ENCODE measurements around the gene TNXB. TPM values are rescaled to one million over a fixed set of nuclear protein-coding genes. Genes with fewer than 3 reads are reported as not detected.

TNXB gene
- 3.6 and 10.4 TPM in 2 replicates for total RNA-seq

GRCh38 chr6:32109114-32109764 is at the start of gene TNXB:
TSS of gene TNXB (minus strand) at chr6:32109338. CDS start at chr6:32098198, 11,140 bp downstream.

GRCh38 chr6:32153564-32154513 is 44.7 kb upstream of the TNXB start, which contains the start of gene PPT2:
TSS of gene PPT2 (plus strand) at chr6:32154141. CDS start at chr6:32154595, 454 bp downstream.

GRCh38 chr6:32151863-32152768 is 43.0 kb upstream of the TNXB start, which contains the start of gene PRRT1:
TSS of gene PRRT1 (minus strand) at chr6:32151939. CDS start at chr6:32151827, 112 bp downstream.

GRCh38 chr6:32127717-32128592 is 18.8 kb upstream of the TNXB start, which contains the start of gene ATF6B:
TSS of gene ATF6B (minus strand) at chr6:32128246. CDS start at chr6:32128207, 39 bp downstream.

GRCh38 chr6:32037598-32038524 is 71.3 kb downstream of the TNXB start, which contains the start of gene CYP21A2:
TSS of gene CYP21A2 (plus strand) at chr6:32038415. CDS start at chr6:32038423, 8 bp downstream.

GRCh38 chr6:32014547-32014946 is 94.6 kb downstream of the TNXB start, which contains the start of gene C4B:
TSS of gene C4B (plus strand) at chr6:32014795. CDS start at chr6:32014846, 51 bp downstream.

Other genes with a start within 250 kb of the TNXB start
- 51.4 and 93.9 TPM in 2 replicates for gene NEU1, start 246.5 kb downstream of the TNXB start, total RNA-seq
- gene SLC44A4, start 230.3 kb downstream of the TNXB start, total RNA-seq, result not detected in 2 replicates
- gene EHMT2, start 211.6 kb downstream of the TNXB start, total RNA-seq, result 50.2 and 55.2 TPM in 2 replicates
- 4.2 and 4.6 TPM in 2 replicates for gene ZBTB12, start 207.3 kb downstream of the TNXB start, total RNA-seq
- gene C2, start 181.6 kb downstream of the TNXB start, total RNA-seq, result 0.38 and 6.8 TPM in 2 replicates
- gene CFB, start 163.2 kb downstream of the TNXB start, total RNA-seq, result 5.8 and 65.1 TPM in 2 replicates
- gene NELFE, start 150.4 kb downstream of the TNXB start, total RNA-seq, result 79.5 and 180 TPM in 2 replicates
- gene SKIC2, start 150.2 kb downstream of the TNXB start, total RNA-seq, result 70.5 and 74.2 TPM in 2 replicates
- gene DXO, start 137.2 kb downstream of the TNXB start, total RNA-seq, result 11.9 and 14.7 TPM in 2 replicates
- gene C4A, start 127.3 kb downstream of the TNXB start, total RNA-seq, result 1.2 and 5.1 TPM in 2 replicates
- gene C4B, start 94.5 kb downstream of the TNXB start, total RNA-seq, result 1.9 and 4.5 TPM in 2 replicates
- gene CYP21A2, start 70.9 kb downstream of the TNXB start, total RNA-seq, result 0.19 TPM in 1 of 2 replicates, not detected in the other
- 6.7 and 14.9 TPM in 2 replicates for gene ATF6B, start 18.9 kb upstream of the TNXB start, total RNA-seq
- 5.0 and 5.9 TPM in 2 replicates for gene FKBPL, start 20.9 kb upstream of the TNXB start, total RNA-seq
- gene PRRT1, start 42.6 kb upstream of the TNXB start, total RNA-seq, result 0.28 TPM in 1 of 2 replicates, not detected in the other
- 10.2 and 49.3 TPM in 2 replicates for gene PPT2, start 44.8 kb upstream of the TNXB start, total RNA-seq
- 0.58 and 1.4 TPM in 2 replicates for gene EGFL8, start 55.3 kb upstream of the TNXB start, total RNA-seq
- 17.8 and 20.3 TPM in 2 replicates for gene AGPAT1, start 66.7 kb upstream of the TNXB start, total RNA-seq
- 35.5 and 41.0 TPM in 2 replicates for gene RNF5, start 69.1 kb upstream of the TNXB start, total RNA-seq
- 0.56 and 0.58 TPM in 2 replicates for gene AGER, start 74.9 kb upstream of the TNXB start, total RNA-seq
- gene PBX2, start 80.9 kb upstream of the TNXB start, total RNA-seq, result 28.8 and 35.5 TPM in 2 replicates
- 1.5 and 1.7 TPM in 2 replicates for gene GPSM3, start 83.3 kb upstream of the TNXB start, total RNA-seq
- 0.85 and 1.5 TPM in 2 replicates for gene NOTCH4, start 114.7 kb upstream of the TNXB start, total RNA-seq